IMR-90 (cell line): ENCODE measurements around the gene XYLT2. TPM values are rescaled to one million over a fixed set of nuclear protein-coding genes. Genes with fewer than 3 reads are reported as not detected.

Source experiments
- ATAC-seq: fragments of 200-7000 bp; cut with Tn5 transposase; 2 replicates; pipeline ENCODE4 v1.9.1; 2020; ENCODE audit warnings: low read depth, mild to moderate bottlenecking, moderate library complexity
- BruUV-seq: library from RNA; stranded (reverse); fragments of 400-500 nt; replicated peaks from 2 replicates; lab custom pipeline; 2021; lab: Mats Ljungman, UMichigan
- CTCF ChIA-PET: fragments of 300-600 bp; formaldehyde crosslinking; extraction: SDS; loops from one replicate; lab custom pipeline; 2021; ENCODE audit warnings: antibody characterized with exemption; lab: Yijun Ruan, JAX
- POLR2A ChIA-PET: fragments of 300-600 bp; sonication (Branson Sonifier 250); formaldehyde crosslinking; loops from one replicate; lab custom pipeline; 2022; ENCODE audit warnings: antibody characterized with exemption; ENCODE audit not compliant: unreplicated experiment; lab: Charles Lee
- DNase-seq: peaks from one replicate; pipeline ENCODE4 v3.0.0; 2013
- H2AFZ ChIP-seq: replicated peaks from 2 replicates; pipeline ENCODE3; 2013; ENCODE audit warnings: low read length, mild to moderate bottlenecking; ENCODE audit not compliant: poor library complexity
- H2AK5ac ChIP-seq: 2 replicates; pipeline ENCODE4 v1.6.1; 2013; ENCODE audit warnings: low read depth, low read length, inconsistent platforms
- H2AK9ac ChIP-seq: replicated peaks from 2 replicates; pipeline ENCODE3; 2013; ENCODE audit warnings: mild to moderate bottlenecking, low read depth, low read length, moderate library complexity; ENCODE audit not compliant: poor library complexity
- H2BK120ac ChIP-seq: 2 replicates; pipeline ENCODE4 v1.6.1; 2013; ENCODE audit warnings: low read depth, low read length, inconsistent platforms
- H2BK15ac ChIP-seq: 3 replicates; pipeline ENCODE4 v1.6.1; 2013; ENCODE audit warnings: low read depth, low read length, inconsistent platforms
- H2BK20ac ChIP-seq: 2 replicates; pipeline ENCODE4 v1.6.1; 2013; ENCODE audit warnings: low read depth, mild to moderate bottlenecking, inconsistent platforms, low read length, moderate library complexity
- H2BK5ac ChIP-seq: 2 replicates; pipeline ENCODE4 v1.6.1; 2013; ENCODE audit warnings: mild to moderate bottlenecking, low read depth, low read length, inconsistent platforms; ENCODE audit not compliant: poor library complexity, severe bottlenecking
- H3K14ac ChIP-seq: replicated peaks from 2 replicates; pipeline ENCODE4 v1.6.1; 2013; ENCODE audit warnings: low read depth, low read length, inconsistent platforms
- H3K18ac ChIP-seq: 2 replicates; pipeline ENCODE4 v1.6.1; 2013; ENCODE audit warnings: low read depth, low read length, control low read depth
- H3K23ac ChIP-seq: 2 replicates; pipeline ENCODE4 v1.6.1; 2013; ENCODE audit warnings: low read depth, low read length, inconsistent platforms
- H3K27ac ChIP-seq: 2 replicates; pipeline ENCODE4 v1.5.1; 2013; ENCODE audit warnings: mild to moderate bottlenecking, control low read depth, low read length; ENCODE audit not compliant: insufficient read depth
- H3K27me3 ChIP-seq: 2 replicates; pipeline ENCODE4 v1.6.1; 2013; ENCODE audit warnings: low read length; ENCODE audit not compliant: control insufficient read depth, insufficient read depth
- H3K36me3 ChIP-seq: 2 replicates; pipeline ENCODE4 v1.6.1; 2013; ENCODE audit warnings: low read length, mixed read lengths; ENCODE audit not compliant: control insufficient read depth, insufficient read depth
- H3K4ac ChIP-seq: 2 replicates; pipeline ENCODE4 v1.6.1; 2013; ENCODE audit warnings: low read depth, low read length, inconsistent platforms
- H3K4me1 ChIP-seq: 2 replicates; pipeline ENCODE4 v1.6.1; 2013; ENCODE audit warnings: low read length, mixed read lengths; ENCODE audit not compliant: control insufficient read depth, insufficient read depth
- H3K4me2 ChIP-seq: 2 replicates; pipeline ENCODE4 v1.6.1; 2013; ENCODE audit warnings: low read depth, mild to moderate bottlenecking, control low read depth, low read length, moderate library complexity
- H3K4me3 ChIP-seq: 2 replicates; pipeline ENCODE4 v1.5.1; 2013; ENCODE audit warnings: low read depth, mild to moderate bottlenecking, control low read depth, low read length, moderate library complexity; ENCODE audit not compliant: insufficient read depth
- H3K56ac ChIP-seq: 2 replicates; pipeline ENCODE4 v1.6.1; 2013; ENCODE audit warnings: low read length, inconsistent platforms; ENCODE audit not compliant: insufficient read depth; ENCODE audit errors: extremely low read depth
- H3K79me1 ChIP-seq, 2 experiments: 2 replicates each; pipeline ENCODE4 v1.6.1; 2013; ENCODE audit warnings: low read length in 2 of 2, inconsistent platforms in 1 of 2, low read depth in 1 of 2
- H3K9ac ChIP-seq: 2 replicates; pipeline ENCODE4 v1.6.1; 2013; ENCODE audit warnings: low read depth, low read length, control low read depth
- H3K9me1 ChIP-seq: 2 replicates; pipeline ENCODE4 v1.6.1; 2013; ENCODE audit warnings: low read length, inconsistent platforms; ENCODE audit not compliant: insufficient read depth
- H3K9me3 ChIP-seq: 2 replicates; pipeline ENCODE4 v1.6.1; 2013; ENCODE audit warnings: low read length; ENCODE audit not compliant: control insufficient read depth, insufficient read depth
- H4K20me1 ChIP-seq: 2 replicates; pipeline ENCODE4 v1.6.1; 2013; ENCODE audit warnings: low read length, inconsistent platforms; ENCODE audit not compliant: insufficient read depth
- H4K5ac ChIP-seq: 2 replicates; pipeline ENCODE4 v1.6.1; 2013; ENCODE audit warnings: mild to moderate bottlenecking, low read depth, low read length, control low read depth
- H4K8ac ChIP-seq, 2 experiments: 2 replicates each; pipeline ENCODE4 v1.6.1; 2013; ENCODE audit warnings: low read depth in 2 of 2, low read length in 2 of 2, control low read depth in 1 of 2, inconsistent platforms in 1 of 2
- H4K91ac ChIP-seq: 2 replicates; pipeline ENCODE4 v1.6.1; 2013; ENCODE audit warnings: low read depth, low read length, inconsistent platforms; ENCODE audit not compliant: insufficient read depth
- BHLHE40 ChIP-seq: fragments of 150-350 bp; IDR thresholded peaks from 2 replicates; pipeline ENCODE4 v1.6.1; 2016; ENCODE audit warnings: mild to moderate bottlenecking, low read depth, low read length
- CEBPB ChIP-seq: IDR thresholded peaks from 2 replicates; pipeline ENCODE4 v1.6.1; 2012; ENCODE audit warnings: low read depth, low read length, improper control_type of control experiment
- CHD1 ChIP-seq: IDR thresholded peaks from 2 replicates; pipeline ENCODE4 v1.6.1; 2012; ENCODE audit warnings: low read depth, low read length, improper control_type of control experiment
- FOS ChIP-seq: fragments of 150-350 bp; IDR thresholded peaks from 2 replicates; pipeline ENCODE4 v1.6.1; 2016; ENCODE audit warnings: low read depth, low read length
- MAFK ChIP-seq: IDR thresholded peaks from 2 replicates; pipeline ENCODE4 v1.6.1; 2012; ENCODE audit warnings: low read depth, low read length, improper control_type of control experiment
- MAZ ChIP-seq: IDR thresholded peaks from 2 replicates; pipeline ENCODE4 v1.6.1; 2012; ENCODE audit warnings: low read depth, mild to moderate bottlenecking, low read length, improper control_type of control experiment, moderate library complexity, borderline replicate concordance
- MXI1 ChIP-seq: IDR thresholded peaks from 2 replicates; pipeline ENCODE4 v1.6.1; 2012; ENCODE audit warnings: low read depth, mild to moderate bottlenecking, low read length, moderate library complexity, borderline replicate concordance
- NFE2L2 ChIP-seq: fragments of 150-350 bp; IDR thresholded peaks from 2 replicates; pipeline ENCODE4 v1.6.1; 2016; ENCODE audit warnings: low read depth, mild to moderate bottlenecking, low read length
- POLR2A ChIP-seq: IDR thresholded peaks from 2 replicates; pipeline ENCODE4 v1.6.1; 2012; ENCODE audit warnings: mild to moderate bottlenecking, low read depth, low read length
- RAD21 ChIP-seq: IDR thresholded peaks from 2 replicates; pipeline ENCODE4 v1.6.1; 2012; ENCODE audit warnings: low read length, improper control_type of control experiment
- RCOR1 ChIP-seq: IDR thresholded peaks from 2 replicates; pipeline ENCODE4 v1.6.1; 2012; ENCODE audit warnings: mild to moderate bottlenecking, low read length, improper control_type of control experiment; ENCODE audit not compliant: insufficient replicate concordance
- RFX5 ChIP-seq: IDR thresholded peaks from 2 replicates; pipeline ENCODE4 v1.8.0; 2012; ENCODE audit warnings: low read depth, mild to moderate bottlenecking, low read length, moderate library complexity
- SMC3 ChIP-seq: fragments of 150-350 bp; IDR thresholded peaks from 2 replicates; pipeline ENCODE4 v1.6.1; 2016; ENCODE audit warnings: low read depth, mild to moderate bottlenecking, antibody characterized with exemption, low read length, moderate library complexity
- WGBS, 2 experiments: methylation state at CpG; one replicate each; pipeline versions ENCODE4 v1.1.5 to v1.1.7; 2013; ENCODE audit warnings: missing lambda C conversion rate in 2 of 2; ENCODE audit not compliant: insufficient read length in 1 of 2; ENCODE audit errors: extremely low coverage in 2 of 2; 5-methylcytosine and 5-hydroxymethylcytosine counted together
- dilution Hi-C: fragments of 300-500 bp; cut with HindIII; formaldehyde crosslinking; loops from one replicate; pipeline ENCODE4 v1.14.3; 2018; ENCODE audit warnings: low sequenced_read_pairs; ENCODE audit not compliant: unreplicated experiment
- in situ Hi-C: fragments of 300-500 bp; cut with MboI; formaldehyde crosslinking; loops from 3 replicates; pipeline ENCODE4 v1.14.3; 2019; ENCODE audit warnings: low sequenced_read_pairs, inconsistent platforms, mixed read lengths
- intact Hi-C: fragments of 100-400 bp; cut with micrococcal nuclease; formaldehyde crosslinking; loops from 2 replicates; pipeline ENCODE4 v1.10.0; 2022
- polyA plus RNA-seq, 3 experiments: library from polyadenylated mRNA; depleted of rRNA; stranded (reverse); fragments of >200 nt; gene quantifications; 2 replicates each; pipeline ENCODE4 v1.2.3, GENCODE V29; 2012; ENCODE audit warnings: low replicate concordance in 1 of 3
- total RNA-seq: library from RNA; depleted of rRNA; stranded (reverse); fragments of >200 nt; gene quantifications from 2 replicates; pipeline ENCODE4 v1.2.3, GENCODE V29; 2012
- TF ChIP-seq, protein P1 (sequence below): fragments of 150-350 bp; IDR thresholded peaks from 2 replicates; pipeline ENCODE4 v1.6.1; 2016; ENCODE audit warnings: low read depth, mild to moderate bottlenecking, low read length, moderate library complexity, borderline replicate concordance
- TF ChIP-seq, protein P2 (sequence below): fragments of 150-350 bp; IDR thresholded peaks from 2 replicates; pipeline ENCODE4 v1.6.1; 2017; ENCODE audit warnings: mild to moderate bottlenecking, antibody characterized with exemption, low read length, low read depth

Gene XYLT2
- total and polyA plus RNA-seq, 2 of the 4 experiments (the other 2 are of a cell fraction), result 27.7 to 31.9 TPM

DNA sequence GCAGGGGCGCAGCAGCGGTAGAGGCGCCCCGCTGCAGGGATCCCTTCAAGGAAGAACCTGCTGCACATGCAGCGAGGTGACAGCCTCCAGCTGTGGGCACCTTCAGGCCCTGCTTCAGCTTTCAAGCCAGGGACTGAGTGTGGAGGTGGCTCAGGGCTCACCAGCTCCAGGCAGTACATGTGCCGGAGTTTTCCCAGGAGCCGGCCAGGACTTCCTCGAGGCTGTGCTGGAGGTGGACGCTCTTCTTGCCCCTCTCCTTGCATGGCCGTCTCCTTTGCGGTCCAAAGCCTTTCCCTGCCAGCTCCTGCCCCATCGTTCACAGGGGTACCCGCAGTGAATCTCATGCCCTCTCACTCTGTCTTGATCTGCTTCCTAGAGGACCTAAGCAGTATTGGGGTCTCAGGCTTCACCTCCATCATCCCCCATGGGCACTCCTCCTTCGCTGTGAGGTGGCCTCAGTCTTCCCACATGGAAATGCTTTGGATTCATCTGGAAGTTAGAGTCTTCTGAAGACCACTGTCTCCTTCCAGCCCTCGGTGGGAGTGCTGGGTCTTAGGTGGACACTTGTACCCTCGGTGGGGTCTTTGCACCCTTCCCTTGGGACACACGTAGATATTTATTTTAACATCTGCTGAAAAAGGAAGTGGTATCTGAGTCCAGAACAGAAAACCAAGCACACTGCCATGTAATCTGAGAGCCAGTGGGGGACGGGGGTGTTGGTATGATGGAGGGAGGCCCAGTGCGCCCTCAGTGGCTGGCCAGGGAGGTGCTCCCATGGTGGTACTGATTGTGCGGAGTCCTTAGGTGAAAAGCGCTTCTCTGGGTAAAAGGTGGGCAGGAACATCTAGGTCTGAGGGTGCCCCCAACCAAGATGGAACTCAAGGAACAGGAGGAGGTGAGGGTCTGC, 7.0 kb downstream of the XYLT2 start:
- Histone ChIP-seq H4K8ac (no peak overlapping the region), H3K14ac (no peak overlapping the region), H2BK15ac (no peak overlapping the region), H3K9me3 (no peaks in the 10 kb centered on the region), H3K27me3 (no peaks in the 10 kb centered on the region), H3K4ac (no peak overlapping the region), H4K5ac (no peak overlapping the region), H2BK5ac (no peak overlapping the region), H3K36me3 (peaks cover 46% of the 10 kb centered on the region), H2BK120ac (no peak overlapping the region), H4K20me1 (peaks cover 38% of the 10 kb centered on the region), H2AK9ac (no peak overlapping the region), H4K91ac (no peak overlapping the region), H3K18ac (no peak overlapping the region), H3K4me3 (no peak overlapping the region), H2AFZ (no peak overlapping the region), H3K27ac (no peak overlapping the region), H3K9ac (no peak overlapping the region), H3K4me1 (peaks cover 11% of the 10 kb centered on the region), H2AK5ac (no peak overlapping the region), H3K56ac (no peak overlapping the region), H3K4me2 (no peak overlapping the region), H3K79me1 (peaks cover 27 to 52% of the 10 kb centered on the region in 2 experiments), H3K9me1 (peaks cover 19% of the 10 kb centered on the region), H3K23ac (no peak overlapping the region), H2BK20ac (no peak overlapping the region)
- ChIA-PET CTCF (no interaction called here), POLR2A (no interaction called here)
- dilution Hi-C loops, result no loop called here
- DNase-seq, result no peak
- intact Hi-C loops, result no loop called here
- WGBS, 2 experiments, result 96% methylated on average over 8 of the region's 21 CpGs; no CpG with 5 or more reads in 1 of the 2 experiments
- no TSS peak for BruUV-seq
- ATAC-seq, result no peak
- in situ Hi-C loops, result no loop called here
- TF ChIP-seq RAD21, result no peak
- no peak for TF ChIP-seq FOS
- no peak for TF ChIP-seq RCOR1
- no peak for TF ChIP-seq CHD1
- TF ChIP-seq SMC3, result no peak
- TF ChIP-seq MAZ, result no peak
- TF ChIP-seq MXI1, result no peak
- TF ChIP-seq CEBPB, result no peak
- no peak for TF ChIP-seq BHLHE40
- TF ChIP-seq, protein P1, sequence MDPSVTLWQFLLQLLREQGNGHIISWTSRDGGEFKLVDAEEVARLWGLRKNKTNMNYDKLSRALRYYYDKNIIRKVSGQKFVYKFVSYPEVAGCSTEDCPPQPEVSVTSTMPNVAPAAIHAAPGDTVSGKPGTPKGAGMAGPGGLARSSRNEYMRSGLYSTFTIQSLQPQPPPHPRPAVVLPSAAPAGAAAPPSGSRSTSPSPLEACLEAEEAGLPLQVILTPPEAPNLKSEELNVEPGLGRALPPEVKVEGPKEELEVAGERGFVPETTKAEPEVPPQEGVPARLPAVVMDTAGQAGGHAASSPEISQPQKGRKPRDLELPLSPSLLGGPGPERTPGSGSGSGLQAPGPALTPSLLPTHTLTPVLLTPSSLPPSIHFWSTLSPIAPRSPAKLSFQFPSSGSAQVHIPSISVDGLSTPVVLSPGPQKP, result no peak
- TF ChIP-seq, protein P2, sequence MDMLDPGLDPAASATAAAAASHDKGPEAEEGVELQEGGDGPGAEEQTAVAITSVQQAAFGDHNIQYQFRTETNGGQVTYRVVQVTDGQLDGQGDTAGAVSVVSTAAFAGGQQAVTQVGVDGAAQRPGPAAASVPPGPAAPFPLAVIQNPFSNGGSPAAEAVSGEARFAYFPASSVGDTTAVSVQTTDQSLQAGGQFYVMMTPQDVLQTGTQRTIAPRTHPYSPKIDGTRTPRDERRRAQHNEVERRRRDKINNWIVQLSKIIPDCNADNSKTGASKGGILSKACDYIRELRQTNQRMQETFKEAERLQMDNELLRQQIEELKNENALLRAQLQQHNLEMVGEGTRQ, result no peak
- TF ChIP-seq POLR2A, result no peak
- TF ChIP-seq NFE2L2, result no peak
- TF ChIP-seq MAFK, result no peak
- no peak for TF ChIP-seq RFX5
